CD14-positive monocyte (primary cell): ENCODE data around the gene MRPL51. TPM values are rescaled to one million over a fixed set of nuclear protein-coding genes. Genes with fewer than 3 reads are reported as not detected.

Experiments used
- DNase-seq, 3 donors: peaks; one replicate each; pipeline ENCODE4 v3.0.0-alpha.2; 2011 to 2022
- H2AFZ ChIP-seq: 2 replicates; pipeline ENCODE4 v1.6.0; 2012; ENCODE audit warnings: mild to moderate bottlenecking, low read depth, low read length, inconsistent platforms; ENCODE audit not compliant: insufficient read depth, poor library complexity, severe bottlenecking
- H3K27ac ChIP-seq, 2 donors: 1 replicate in 1 of 2; 2 replicates in 1 of 2; pipeline ENCODE4 v1.5.1; 2012 to 2013; ENCODE audit warnings: low read length in 2 of 2, control low read depth in 1 of 2, inconsistent platforms in 1 of 2, low read depth in 1 of 2, mild to moderate bottlenecking in 1 of 2
- H3K27me3 ChIP-seq, 2 donors: one replicate each; pipeline versions ENCODE4 v1.6.0 to v1.6.1; 2011 to 2013; ENCODE audit warnings: low read length in 2 of 2; ENCODE audit not compliant: control insufficient read depth in 2 of 2, insufficient read depth in 2 of 2
- H3K36me3 ChIP-seq, 2 donors: replicated peaks in 1 of 2; 1 replicate in 1 of 2; 2 replicates in 1 of 2; pipeline versions ENCODE4 v1.5.1 to v1.6.1; 2012 to 2013; ENCODE audit warnings: low read length in 2 of 2, control low read depth in 1 of 2, inconsistent platforms in 1 of 2, mild to moderate bottlenecking in 1 of 2; ENCODE audit not compliant: insufficient read depth in 2 of 2, control insufficient read depth in 1 of 2
- H3K4me1 ChIP-seq, 2 donors: 1 replicate in 1 of 2; 2 replicates in 1 of 2; pipeline versions ENCODE4 v1.5.1 to v1.6.1; 2012 to 2013; ENCODE audit warnings: low read length in 2 of 2, control low read depth in 1 of 2, inconsistent platforms in 1 of 2, mild to moderate bottlenecking in 1 of 2, moderate library complexity in 1 of 2; ENCODE audit not compliant: insufficient read depth in 2 of 2, control insufficient read depth in 1 of 2
- H3K4me2 ChIP-seq: replicated peaks from 2 replicates; pipeline ENCODE3; 2012; ENCODE audit warnings: low read length, moderate library complexity, mild to moderate bottlenecking; ENCODE audit not compliant: poor library complexity, severe bottlenecking; ENCODE audit errors: extremely low read depth
- H3K4me3 ChIP-seq, 3 experiments: fragments of 200-600 bp in 1 of 3; sonication (generic) in 1 of 3; replicated peaks in 1 of 3; 1 replicate in 2 of 3; 2 replicates in 1 of 3; pipeline ENCODE4 v1.5.1; 2011 to 2013; ENCODE audit warnings: low read length in 3 of 3, mild to moderate bottlenecking in 3 of 3, control low read depth in 2 of 3, low read depth in 2 of 3, inconsistent platforms in 1 of 3, moderate library complexity in 1 of 3
- H3K79me2 ChIP-seq: 2 replicates; pipeline ENCODE4 v1.6.0; 2012; ENCODE audit warnings: mild to moderate bottlenecking, control low read depth, inconsistent platforms, low read length, moderate library complexity; ENCODE audit not compliant: insufficient read depth
- H3K9ac ChIP-seq: 2 replicates; pipeline ENCODE4 v1.6.0; 2017; ENCODE audit warnings: low read length, mild to moderate bottlenecking; ENCODE audit not compliant: insufficient read depth, poor library complexity, severe bottlenecking
- H3K9me3 ChIP-seq, 2 donors: replicated peaks in 1 of 2; 1 replicate in 1 of 2; 2 replicates in 1 of 2; pipeline versions ENCODE4 v1.5.1 to v1.6.1; 2012 to 2013; ENCODE audit warnings: low read length in 2 of 2, control low read depth in 1 of 2; ENCODE audit not compliant: control insufficient read depth in 1 of 2, insufficient read depth in 1 of 2
- H4K20me1 ChIP-seq: 2 replicates; pipeline ENCODE4 v1.6.0; 2012; ENCODE audit warnings: mild to moderate bottlenecking, low read length, control low read depth, moderate library complexity; ENCODE audit not compliant: insufficient read depth
- H3K27ac Mint-ChIP-seq, 7 donors: one replicate each; pipeline ENCODE4 v1.8.0; 2020; ENCODE audit warnings: mild to moderate bottlenecking in 7 of 7, mixed read lengths in 7 of 7, moderate library complexity in 6 of 7, inconsistent platforms in 2 of 7
- H3K27me3 Mint-ChIP-seq, 3 donors: one replicate each; pipeline ENCODE4 v1.8.0; 2021 to 2022; ENCODE audit warnings: low read depth in 3 of 3, mild to moderate bottlenecking in 3 of 3, mixed read lengths in 3 of 3, moderate library complexity in 3 of 3, inconsistent platforms in 1 of 3
- H3K36me3 Mint-ChIP-seq, 2 donors: one replicate each; pipeline ENCODE4 v1.8.0; 2020; ENCODE audit warnings: mixed read lengths in 2 of 2, inconsistent platforms in 1 of 2, mild to moderate bottlenecking in 1 of 2
- H3K4me1 Mint-ChIP-seq: one replicate; pipeline ENCODE4 v1.8.0; 2020; ENCODE audit warnings: mild to moderate bottlenecking, mixed read lengths
- H3K4me3 Mint-ChIP-seq, 2 donors: one replicate each; pipeline ENCODE4 v1.8.0; 2020; ENCODE audit warnings: mild to moderate bottlenecking in 2 of 2, mixed read lengths in 2 of 2, moderate library complexity in 1 of 2
- H3K9me3 Mint-ChIP-seq, 7 donors: one replicate each; pipeline ENCODE4 v1.8.0; 2020 to 2022; ENCODE audit warnings: mixed read lengths in 7 of 7, mild to moderate bottlenecking in 6 of 7, moderate library complexity in 6 of 7, inconsistent platforms in 2 of 7
- CTCF ChIP-seq: fragments of 200-600 bp; IDR thresholded peaks from one replicate; pipeline ENCODE4 v1.8.0; 2022; ENCODE audit warnings: antibody characterized with exemption, mild to moderate bottlenecking
- WGBS: methylation state at CpG from one replicate; pipeline ENCODE4 v1.1.5; 2013; ENCODE audit warnings: missing lambda C conversion rate; ENCODE audit not compliant: insufficient coverage; 5-methylcytosine and 5-hydroxymethylcytosine counted together
- intact Hi-C, 2 donors: fragments of 100-400 bp; cut with micrococcal nuclease; formaldehyde crosslinking; loops; one replicate each; pipeline versions ENCODE4 v1.15.0 to v1.15.1; 2023
- polyA minus RNA-seq: library from RNA; depleted of rRNA, polyadenylated mRNA; stranded (reverse); fragments of >200 nt; gene quantifications from 2 replicates; pipeline ENCODE4 v1.2.3, GENCODE V29; 2012
- polyA plus RNA-seq, 3 donors: library from polyadenylated mRNA; depleted of rRNA in 1 of 3; unstranded in 2 of 3; stranded (reverse) in 1 of 3; fragments of 300-500 nt in 2 of 3; fragments of >200 nt in 1 of 3; fragmentation: Illumina TruSeq in 2 of 3; gene quantifications; 1 replicate in 2 of 3; 2 replicates in 1 of 3; pipeline ENCODE4 v1.2.3, GENCODE V29; 2012 to 2021
- total RNA-seq, 12 experiments: library from RNA in 1 of 12; stranded (reverse) in 1 of 12; fragments of 120-200 nt in 1 of 12; gene quantifications; one replicate each; pipeline ENCODE4 v1.2.4 and lab custom pipeline; 2013 to 2026; ENCODE audit warnings: mixed read lengths in 6 of 12, inconsistent platforms in 1 of 12

MRPL51 gene
- total RNA-seq (2013) = 88.6 TPM
- 100 to 1,000 TPM in 2 of 3 donors, 10 to 100 TPM in 1; 22.0 to 238 (median 189) TPM for polyA plus RNA-seq
- polyA minus RNA-seq = 9.6 and 12.4 TPM in 2 replicates
- 6.1 to 20.9 (median 13.6) reads per million in 11 experiments for total RNA-seq (lab: John Stamatoyannopoulos, UW)

DNA sequence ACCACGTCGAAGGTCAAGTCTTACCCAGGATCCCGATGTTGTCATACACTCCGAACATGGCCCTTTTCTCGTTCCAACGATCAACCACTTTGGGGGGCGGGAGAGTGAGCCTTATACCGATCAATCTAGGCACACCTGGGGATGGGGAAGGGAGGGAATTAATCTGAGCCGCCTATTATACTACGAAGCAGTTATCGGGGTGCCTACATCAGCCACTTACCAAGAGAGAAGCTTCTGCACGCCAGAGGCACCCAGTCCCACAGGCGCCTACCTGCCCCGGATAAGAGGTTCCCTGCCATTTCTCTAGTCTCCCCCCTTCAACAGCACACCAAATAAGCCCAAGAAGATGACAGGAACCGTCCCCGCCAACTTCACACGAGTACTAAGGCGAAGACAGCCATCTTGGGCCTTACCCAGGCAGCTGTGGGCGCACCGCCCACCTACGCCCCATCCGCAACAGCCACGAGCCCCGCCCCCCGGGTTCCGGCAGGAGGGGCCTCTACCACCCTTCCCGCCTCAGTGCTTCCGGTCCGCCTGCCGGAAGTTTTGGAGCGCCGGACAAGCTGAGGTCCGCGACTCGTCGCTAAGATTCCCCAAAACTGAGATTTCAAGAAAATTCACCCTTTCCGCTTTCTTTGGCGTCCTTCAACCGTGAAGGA is at the start of gene MRPL51:
Gene MRPL51, minus strand, starts transcription at position 425 of the 659 bp plus-strand sequence. Its CDS starts 126 bp downstream, at position 299.
- peaks cover 16 to 28% of the 10 kb centered on the region in 2 donors for H3K36me3 Mint-ChIP-seq
- peak within 1 kb of the TSS; percentile 73 for H3K9ac ChIP-seq

More for the DNA sequence above, at the start of gene MRPL51:
- Mint-ChIP-seq H3K9me3 (no peaks in the 10 kb centered on the region), H3K27ac (peak within 1 kb of the TSS; percentile 95 to 99 (median 99)), H3K4me1 (peaks cover 22% of the 10 kb centered on the region), H3K4me3 (peak within 1 kb of the TSS; percentile 97 to 98), H3K27me3 (peaks cover 0 to 3% (median 2%) of the 10 kb centered on the region in 3 donors)
- Histone ChIP-seq H3K4me2 (peak within 1 kb of the TSS; percentile 93), H3K4me1 (peaks cover 20 to 30% of the 10 kb centered on the region in 2 donors), H3K4me3 (peak within 1 kb of the TSS; percentile 61 to 92 (median 90)), H4K20me1 (peaks cover 10% of the 10 kb centered on the region), H3K27ac (peak within 1 kb of the TSS; percentile 88 to 91), H3K27me3 (no peaks in the 10 kb centered on the region), H3K36me3 (peaks cover 21 to 32% of the 10 kb centered on the region in 2 donors), H3K9me3 (no peaks in the 10 kb centered on the region), H2AFZ (peak within 1 kb of the TSS; percentile 94), H3K79me2 (peaks cover 51% of the 10 kb centered on the region)
- DNase-seq = peak; percentile 91 to 94 (median 93)
- TF ChIP-seq CTCF = no peak
- intact Hi-C loops = loop anchor here (2.0 kb wide), 2 partner anchors 22 to 42 kb away; partner anchors contain the start of genes GAPDH (in 1 of the 2) and VAMP1 (in 1 of the 2)
- 0% methylated on average over 28 of the region's 39 CpGs for WGBS
